ENCODE measurements around the gene KCNMA1.

Gene KCNMA1

GRCh38 chr10:77016278-77016815 lies 621.3 kb downstream of the KCNMA1 start:
- DNase-seq (ENCODE audit: low spot score), result no peak

- no peak for DNase-seq (ENCODE audit: low spot score)
Measured at GRCh38 chr10:77015360-77015759, 622.2 kb downstream of the KCNMA1 start.

GRCh38 chr10:77012812-77013500 lies 624.7 kb downstream of the KCNMA1 start:
- no peak for DNase-seq (ENCODE audit: low spot score)

- no peak for DNase-seq (ENCODE audit: low spot score)
Measured at GRCh38 chr10:77011874-77012811, 625.5 kb downstream of the KCNMA1 start.

- no peak for DNase-seq (ENCODE audit: low spot score)
Measured at GRCh38 chr10:77010430-77010829, 627.2 kb downstream of the KCNMA1 start.

- DNase-seq (ENCODE audit: low spot score), result no peak
Measured at GRCh38 chr10:77007834-77008233, 629.8 kb downstream of the KCNMA1 start.

- no peak for DNase-seq (ENCODE audit: low spot score)
Measured at GRCh38 chr10:77006836-77007511, 630.6 kb downstream of the KCNMA1 start.

- no peak for DNase-seq (ENCODE audit: low spot score)
Measured at GRCh38 chr10:77005871-77006270, 631.7 kb downstream of the KCNMA1 start.

GRCh38 chr10:77004917-77005564 lies 632.6 kb downstream of the KCNMA1 start:
- no peak for DNase-seq (ENCODE audit: low spot score)

- DNase-seq (ENCODE audit: low spot score), result no peak
Measured at GRCh38 chr10:77002872-77003271, 634.7 kb downstream of the KCNMA1 start.

GRCh38 chr10:77001206-77001605 lies 636.4 kb downstream of the KCNMA1 start:
- no peak for DNase-seq (ENCODE audit: low spot score)

- DNase-seq (ENCODE audit: low spot score), result no peak
Measured at GRCh38 chr10:76998451-76998850, 639.2 kb downstream of the KCNMA1 start.

GRCh38 chr10:76997631-76998030 lies 640.0 kb downstream of the KCNMA1 start:
- DNase-seq (ENCODE audit: low spot score), result no peak

- no peak for DNase-seq (ENCODE audit: low spot score)
Measured at GRCh38 chr10:76995023-76995422, 642.6 kb downstream of the KCNMA1 start.

GRCh38 chr10:76993213-76993612 lies 644.4 kb downstream of the KCNMA1 start:
- no peak for DNase-seq (ENCODE audit: low spot score)

- no peak for DNase-seq (ENCODE audit: low spot score)
Measured at GRCh38 chr10:76992467-76992866, 645.1 kb downstream of the KCNMA1 start.

GRCh38 chr10:76991621-76992020 lies 646.0 kb downstream of the KCNMA1 start:
- DNase-seq (ENCODE audit: low spot score), result no peak

GRCh38 chr10:76990561-76990960 lies 647.0 kb downstream of the KCNMA1 start:
- no peak for DNase-seq (ENCODE audit: low spot score)

- DNase-seq (ENCODE audit: low spot score), result peak; percentile 48
Measured at GRCh38 chr10:76984559-76985443, 652.8 kb downstream of the KCNMA1 start.

GRCh38 chr10:76983624-76984023 lies 654.0 kb downstream of the KCNMA1 start:
- no peak for DNase-seq (ENCODE audit: low spot score)

GRCh38 chr10:76982671-76983070 lies 654.9 kb downstream of the KCNMA1 start:
- DNase-seq (ENCODE audit: low spot score), result no peak

Measured in CD4-positive, alpha-beta T cell treated with Interleukin-2 at 100 ng/mL for 4 hours (primary cell).